MCF 10A (cell line): ENCODE results near the gene UACA. TPM values are rescaled to one million over a fixed set of nuclear protein-coding genes. Genes with fewer than 3 reads are reported as not detected.

Experiments
- BruUV-seq: library from RNA; stranded (reverse); fragments of 400-500 nt; replicated peaks from 2 replicates; lab custom pipeline; 2021; lab: Mats Ljungman, UMichigan
- CTCF ChIA-PET: fragments of 300-600 bp; sonication (Branson Sonifier 250); formaldehyde crosslinking; extraction: SDS; loops from one replicate; lab custom pipeline; 2021; ENCODE audit warnings: antibody characterized with exemption, inconsistent platforms; lab: Yijun Ruan, JAX
- POLR2A ChIA-PET: fragments of 300-600, 350-650 bp; sonication (Branson Sonifier 250); formaldehyde crosslinking; extraction: SDS; loops from one replicate; lab custom pipeline; 2020; ENCODE audit warnings: antibody characterized with exemption, inconsistent platforms; lab: Yijun Ruan, JAX
- DNase-seq: peaks from one replicate; pipeline ENCODE4 v3.0.0-alpha.2; 2018; ENCODE audit not compliant: unreplicated experiment
- H3K27ac Mint-ChIP-seq: one replicate; pipeline ENCODE4 v1.8.0; 2022; ENCODE audit warnings: mild to moderate bottlenecking, low read depth, mixed read lengths; ENCODE audit not compliant: unreplicated experiment
- H3K27me3 Mint-ChIP-seq: one replicate; pipeline ENCODE4 v1.8.0; 2022; ENCODE audit warnings: mixed read lengths; ENCODE audit not compliant: insufficient read depth, unreplicated experiment
- H3K36me3 Mint-ChIP-seq: one replicate; pipeline ENCODE4 v1.8.0; 2022; ENCODE audit warnings: mild to moderate bottlenecking, moderate library complexity, mixed read lengths; ENCODE audit not compliant: insufficient read depth, unreplicated experiment
- H3K4me1 Mint-ChIP-seq: one replicate; pipeline ENCODE4 v1.8.0; 2022; ENCODE audit warnings: mixed read lengths; ENCODE audit not compliant: insufficient read depth, unreplicated experiment
- H3K4me3 Mint-ChIP-seq: one replicate; pipeline ENCODE4 v1.8.0; 2022; ENCODE audit warnings: mild to moderate bottlenecking, moderate library complexity, mixed read lengths; ENCODE audit not compliant: unreplicated experiment
- H3K9me3 Mint-ChIP-seq: one replicate; pipeline ENCODE4 v1.8.0; 2022; ENCODE audit warnings: mixed read lengths; ENCODE audit not compliant: unreplicated experiment
- intact Hi-C: fragments of 100-400 bp; cut with micrococcal nuclease; formaldehyde crosslinking; loops from 2 replicates; pipeline ENCODE4 v1.14.1; 2022
- total RNA-seq: library from RNA; stranded (reverse); gene quantifications from 2 replicates; pipeline ENCODE4 v1.2.3, GENCODE V29; 2022
- TF ChIP-seq, protein P1 (sequence below): fragments of 200-600 bp; IDR thresholded peaks from one replicate; pipeline ENCODE4 v1.8.0; 2022; ENCODE audit warnings: antibody characterized with exemption, mild to moderate bottlenecking; ENCODE audit not compliant: unreplicated experiment

Gene UACA
- total RNA-seq, 1 experiment from 2014 or later: 37.0 TPM

DNA sequence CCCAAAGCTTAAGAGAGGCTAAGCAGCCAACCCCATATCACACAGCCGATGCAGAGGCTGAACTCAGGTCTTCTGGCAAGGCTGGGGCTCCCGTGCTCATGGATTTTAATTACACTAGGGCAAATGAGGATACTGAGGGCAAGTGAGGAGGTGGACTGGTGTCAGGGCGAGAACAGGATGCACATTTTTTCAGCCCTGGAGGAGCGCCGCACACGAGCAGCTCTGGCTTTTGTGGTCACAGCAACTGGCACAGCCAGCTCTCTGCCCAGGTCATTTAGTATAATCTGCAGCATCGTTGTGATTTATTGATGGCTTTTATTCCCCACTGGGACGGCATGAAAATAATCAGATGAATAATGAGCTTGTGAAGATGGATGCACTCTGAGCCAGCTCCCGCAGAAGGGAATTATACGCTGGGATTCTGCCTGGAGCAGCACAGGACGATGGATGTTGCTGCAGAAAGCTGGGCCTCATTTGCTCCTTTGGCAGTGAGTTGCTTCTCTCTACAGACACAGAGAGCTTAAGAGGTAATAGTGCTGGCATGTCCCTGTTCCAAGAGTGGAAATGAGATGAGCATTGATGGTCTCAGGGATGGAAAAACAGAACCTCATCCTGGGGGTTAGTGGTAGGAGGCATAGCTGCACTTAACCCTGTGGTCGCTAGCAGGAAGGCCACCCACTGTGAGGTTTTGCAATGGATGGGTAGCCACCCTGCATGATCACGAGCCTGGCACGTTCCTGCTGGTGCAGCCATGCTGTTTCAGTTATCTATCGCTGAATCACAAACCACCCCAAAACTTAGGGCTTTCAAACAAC lies 135.4 kb downstream of the UACA start:
- TF ChIP-seq, protein P1, sequence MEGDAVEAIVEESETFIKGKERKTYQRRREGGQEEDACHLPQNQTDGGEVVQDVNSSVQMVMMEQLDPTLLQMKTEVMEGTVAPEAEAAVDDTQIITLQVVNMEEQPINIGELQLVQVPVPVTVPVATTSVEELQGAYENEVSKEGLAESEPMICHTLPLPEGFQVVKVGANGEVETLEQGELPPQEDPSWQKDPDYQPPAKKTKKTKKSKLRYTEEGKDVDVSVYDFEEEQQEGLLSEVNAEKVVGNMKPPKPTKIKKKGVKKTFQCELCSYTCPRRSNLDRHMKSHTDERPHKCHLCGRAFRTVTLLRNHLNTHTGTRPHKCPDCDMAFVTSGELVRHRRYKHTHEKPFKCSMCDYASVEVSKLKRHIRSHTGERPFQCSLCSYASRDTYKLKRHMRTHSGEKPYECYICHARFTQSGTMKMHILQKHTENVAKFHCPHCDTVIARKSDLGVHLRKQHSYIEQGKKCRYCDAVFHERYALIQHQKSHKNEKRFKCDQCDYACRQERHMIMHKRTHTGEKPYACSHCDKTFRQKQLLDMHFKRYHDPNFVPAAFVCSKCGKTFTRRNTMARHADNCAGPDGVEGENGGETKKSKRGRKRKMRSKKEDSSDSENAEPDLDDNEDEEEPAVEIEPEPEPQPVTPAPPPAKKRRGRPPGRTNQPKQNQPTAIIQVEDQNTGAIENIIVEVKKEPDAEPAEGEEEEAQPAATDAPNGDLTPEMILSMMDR: no peak
- no peak for DNase-seq
- H3K9me3 Mint-ChIP-seq: no peaks in the 10 kb centered on the region
- ChIA-PET POLR2A (no interaction called here), CTCF (interaction anchor here (0.6 kb wide), 1 partner anchor 167 kb away, joined by 3 read pairs; no protein-coding TSS in a partner anchor)
- intact Hi-C loops: no loop called here
- H3K4me3 Mint-ChIP-seq: no peak overlapping the region
- peaks cover 9% of the 10 kb centered on the region for H3K27me3 Mint-ChIP-seq
- no peaks in the 10 kb centered on the region for H3K36me3 Mint-ChIP-seq
- no peaks in the 10 kb centered on the region for H3K4me1 Mint-ChIP-seq
- BruUV-seq: no TSS peak
- no peak overlapping the region for H3K27ac Mint-ChIP-seq

DNA sequence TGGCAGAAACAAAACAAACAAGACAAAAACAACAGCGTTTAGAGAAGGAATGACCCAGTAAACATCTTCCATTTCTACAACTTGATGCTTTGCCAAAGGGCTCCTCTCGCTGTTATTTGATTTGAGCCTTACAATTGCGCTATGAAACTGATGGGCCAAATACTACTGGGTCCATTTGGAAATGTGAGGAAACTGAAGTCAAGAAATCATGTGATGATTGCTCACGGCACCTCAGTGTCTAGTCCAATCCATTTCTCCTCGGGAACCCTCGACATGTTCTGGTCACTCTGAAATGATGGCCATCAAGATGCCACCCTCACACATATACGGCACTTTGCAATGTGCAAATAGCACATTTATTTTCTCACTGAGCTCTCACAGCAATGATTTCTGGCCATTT lies 136.0 kb downstream of the UACA start:
- Mint-ChIP-seq H3K27ac (no peak overlapping the region), H3K36me3 (no peaks in the 10 kb centered on the region), H3K9me3 (no peaks in the 10 kb centered on the region), H3K27me3 (peaks cover 2% of the 10 kb centered on the region), H3K4me1 (no peaks in the 10 kb centered on the region), H3K4me3 (no peak overlapping the region)
- BruUV-seq: no TSS peak
- TF ChIP-seq, protein P1: no peak
- ChIA-PET POLR2A (no interaction called here), CTCF (interaction anchor here (0.6 kb wide), 1 partner anchor 167 kb away, joined by 3 read pairs; no protein-coding TSS in a partner anchor)
- no peak for DNase-seq
- intact Hi-C loops: no loop called here

DNA sequence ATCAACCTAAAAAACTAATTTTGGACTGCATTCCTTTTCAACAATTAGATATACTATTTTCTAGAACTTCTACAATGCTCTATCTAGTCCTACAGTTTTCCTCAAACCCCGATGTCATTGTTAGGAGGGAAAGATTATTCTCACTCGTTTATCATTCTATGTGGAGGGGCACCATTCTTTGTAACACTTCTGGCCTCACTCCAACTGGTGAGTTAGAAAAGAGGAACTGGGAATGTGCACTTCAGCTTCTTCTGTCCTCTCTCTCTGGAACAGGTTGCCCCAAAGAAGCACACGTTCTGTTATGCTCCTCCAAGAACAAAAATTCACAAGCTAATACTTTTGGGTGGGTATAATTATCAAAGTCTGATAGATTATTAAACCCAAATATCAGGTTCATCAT lies 137.9 kb downstream of the UACA start:
- no peak for DNase-seq
- no peaks in the 10 kb centered on the region for H3K4me1 Mint-ChIP-seq
- intact Hi-C loops: no loop called here
- TF ChIP-seq, protein P1: no peak
- H3K27me3 Mint-ChIP-seq: no peaks in the 10 kb centered on the region
- H3K27ac Mint-ChIP-seq: no peak overlapping the region
- ChIA-PET POLR2A (no interaction called here), CTCF (no interaction called here)
- no peak overlapping the region for H3K4me3 Mint-ChIP-seq
- no TSS peak for BruUV-seq
- H3K36me3 Mint-ChIP-seq: no peaks in the 10 kb centered on the region
- H3K9me3 Mint-ChIP-seq: no peaks in the 10 kb centered on the region

- no TSS peak for BruUV-seq
- ChIA-PET POLR2A (no interaction called here), CTCF (no interaction called here)
- H3K36me3 Mint-ChIP-seq: no peaks in the 10 kb centered on the region
- H3K9me3 Mint-ChIP-seq: no peaks in the 10 kb centered on the region
- H3K27me3 Mint-ChIP-seq: no peaks in the 10 kb centered on the region
- no peak overlapping the region for H3K27ac Mint-ChIP-seq
- intact Hi-C loops: no loop called here
- no peak overlapping the region for H3K4me3 Mint-ChIP-seq
- DNase-seq: no peak
- no peaks in the 10 kb centered on the region for H3K4me1 Mint-ChIP-seq
- TF ChIP-seq, protein P1: no peak
These were observed 138.3 kb downstream of the UACA start for GRCh38 chr15:70625011-70625410.
